GM21529 (cell line): ENCODE measurements around the gene HOXC9.

Experiments
- ATAC-seq: cut with Tn5 transposase; IDR thresholded peaks from one replicate; pipeline ENCODE4 v1.9.1; 2021; ENCODE audit not compliant: unreplicated experiment

HOXC9 gene

DNA sequence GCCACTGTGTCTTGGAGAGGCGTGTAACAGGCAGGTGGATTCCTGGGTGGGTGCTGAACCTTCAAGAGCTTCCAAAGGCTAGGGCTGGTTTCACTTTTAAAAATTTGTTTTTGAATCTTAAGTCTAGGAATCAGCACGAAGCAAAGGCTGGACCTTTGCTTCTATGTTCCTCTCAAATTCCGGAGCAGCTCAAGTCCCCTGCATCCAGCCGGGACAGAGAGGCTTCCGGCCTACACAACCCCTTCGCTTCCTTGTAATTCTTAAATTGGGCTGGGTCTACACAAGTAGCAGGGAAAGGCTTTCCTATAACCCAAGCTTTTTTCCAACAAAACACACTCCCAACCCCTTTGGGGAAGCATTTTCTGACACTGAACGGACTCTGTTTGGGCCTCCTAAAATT lies 37.0 kb upstream of the HOXC9 start:
- no peak for ATAC-seq

DNA sequence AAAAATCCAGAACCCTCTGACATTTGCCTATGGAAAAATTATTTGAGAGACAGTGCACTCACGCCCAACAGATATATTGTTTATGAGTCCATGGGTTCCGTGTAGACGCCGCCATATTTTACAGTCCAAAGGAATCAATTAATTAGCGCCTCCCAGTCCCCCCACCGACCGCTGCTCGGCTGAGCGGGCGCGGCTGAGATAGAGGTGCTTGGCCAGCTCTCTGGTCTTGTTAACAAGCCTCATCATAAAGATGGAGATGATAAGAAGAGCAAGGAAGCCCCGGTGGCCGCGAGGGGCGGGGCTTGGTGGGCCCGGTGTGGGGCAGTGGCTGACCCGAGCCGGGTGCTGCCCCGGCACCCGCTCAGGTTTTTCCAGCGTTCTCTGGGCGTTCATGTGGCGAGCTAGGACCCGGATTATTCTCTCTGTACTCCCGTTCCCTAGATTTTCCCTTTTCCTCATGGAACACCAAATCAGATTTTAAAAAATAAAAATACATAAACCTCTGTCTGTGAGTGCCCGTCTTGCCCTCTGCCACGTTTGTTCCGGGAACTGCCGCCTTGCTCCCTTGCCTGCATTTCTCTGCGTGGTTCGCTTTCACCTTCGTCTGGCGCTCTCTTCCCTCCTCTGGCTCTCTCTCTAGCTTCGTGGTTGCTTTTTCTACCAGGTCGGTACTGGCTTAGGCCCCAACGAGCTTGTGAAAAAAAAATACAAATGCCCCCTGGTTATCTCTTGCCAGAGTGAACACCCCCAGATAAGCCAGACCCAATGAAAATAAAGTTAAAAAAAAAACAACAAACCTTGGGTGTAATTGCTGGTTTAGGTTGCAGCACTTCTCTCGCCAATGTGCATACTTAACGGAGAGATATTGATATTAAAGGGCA lies 36.3 kb upstream of the HOXC9 start:
- ATAC-seq: no peak

DNA sequence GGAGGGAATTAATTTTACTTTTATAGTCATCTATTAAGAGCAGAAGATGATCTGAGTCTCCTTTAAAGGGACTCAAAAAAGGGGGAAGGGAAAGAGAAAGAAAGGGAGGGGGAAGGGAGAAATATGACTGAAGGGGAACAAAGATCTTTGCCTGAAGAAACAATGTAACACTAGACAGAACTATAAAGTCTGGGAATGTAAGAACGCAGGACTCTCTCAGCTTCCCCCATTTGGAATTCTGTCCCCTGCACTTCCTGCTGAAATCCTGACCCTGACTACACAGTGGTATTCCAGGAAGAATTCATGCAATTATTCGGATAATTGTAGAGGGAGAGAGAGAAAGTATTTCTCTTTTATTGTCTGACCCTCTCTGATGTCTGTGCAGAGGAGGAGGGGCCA lies 35.6 kb upstream of the HOXC9 start:
- ATAC-seq: no peak

DNA sequence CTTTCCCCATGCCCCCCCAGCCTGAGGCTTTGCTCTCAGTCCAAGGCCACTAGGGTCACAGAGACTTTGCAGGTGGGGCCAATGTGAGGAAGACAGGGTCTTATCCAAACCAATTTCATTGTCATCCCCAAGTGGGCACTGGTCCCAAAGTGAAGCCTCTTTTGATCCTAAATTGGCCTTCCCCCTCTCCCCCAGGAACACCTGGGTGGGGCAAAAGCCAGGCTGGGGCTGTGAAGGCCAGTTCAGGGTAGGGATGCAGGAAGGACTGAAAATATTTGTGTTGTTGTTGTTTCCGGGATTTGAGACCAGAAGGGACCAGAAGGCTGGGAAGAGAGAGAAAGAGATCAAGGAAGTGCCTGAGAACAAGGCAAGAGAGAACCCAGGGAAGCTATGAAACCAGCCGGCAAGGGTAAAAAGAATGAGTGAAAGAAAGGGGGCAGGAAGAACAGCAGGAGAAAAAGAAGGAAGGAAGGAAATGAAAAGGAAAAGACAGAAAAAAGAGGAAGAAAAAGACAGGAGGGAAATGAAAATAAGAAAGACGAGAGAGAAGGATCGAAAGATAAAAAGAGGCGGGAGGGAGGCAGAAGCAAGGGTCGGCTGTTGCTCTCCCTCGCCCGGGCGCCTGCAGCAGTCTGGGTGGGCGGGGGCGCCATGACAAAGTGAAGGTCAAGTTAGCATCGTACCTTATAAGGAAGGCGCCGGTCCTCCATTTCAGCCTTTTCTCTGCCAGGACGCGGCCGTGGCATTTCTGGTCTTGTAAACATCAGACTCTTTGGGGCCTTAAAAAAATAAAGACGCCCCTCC lies 34.5 kb upstream of the HOXC9 start:
- no peak for ATAC-seq

DNA sequence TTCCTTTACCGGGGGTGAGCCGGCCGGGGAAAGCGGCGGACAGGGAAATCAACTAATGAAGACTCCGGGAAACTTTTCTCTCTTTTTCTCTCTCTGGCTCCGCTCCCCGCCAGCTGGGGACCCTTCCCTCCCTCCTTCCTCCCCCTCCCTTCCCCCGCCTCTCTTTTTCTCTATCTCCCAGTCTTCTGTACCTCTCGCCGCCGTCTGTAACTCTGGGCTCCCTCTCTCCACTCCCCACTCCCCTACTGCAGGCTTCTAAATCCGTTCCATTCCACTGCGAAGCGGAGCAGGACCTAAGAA lies 33.9 kb upstream of the HOXC9 start:
- no peak for ATAC-seq

DNA sequence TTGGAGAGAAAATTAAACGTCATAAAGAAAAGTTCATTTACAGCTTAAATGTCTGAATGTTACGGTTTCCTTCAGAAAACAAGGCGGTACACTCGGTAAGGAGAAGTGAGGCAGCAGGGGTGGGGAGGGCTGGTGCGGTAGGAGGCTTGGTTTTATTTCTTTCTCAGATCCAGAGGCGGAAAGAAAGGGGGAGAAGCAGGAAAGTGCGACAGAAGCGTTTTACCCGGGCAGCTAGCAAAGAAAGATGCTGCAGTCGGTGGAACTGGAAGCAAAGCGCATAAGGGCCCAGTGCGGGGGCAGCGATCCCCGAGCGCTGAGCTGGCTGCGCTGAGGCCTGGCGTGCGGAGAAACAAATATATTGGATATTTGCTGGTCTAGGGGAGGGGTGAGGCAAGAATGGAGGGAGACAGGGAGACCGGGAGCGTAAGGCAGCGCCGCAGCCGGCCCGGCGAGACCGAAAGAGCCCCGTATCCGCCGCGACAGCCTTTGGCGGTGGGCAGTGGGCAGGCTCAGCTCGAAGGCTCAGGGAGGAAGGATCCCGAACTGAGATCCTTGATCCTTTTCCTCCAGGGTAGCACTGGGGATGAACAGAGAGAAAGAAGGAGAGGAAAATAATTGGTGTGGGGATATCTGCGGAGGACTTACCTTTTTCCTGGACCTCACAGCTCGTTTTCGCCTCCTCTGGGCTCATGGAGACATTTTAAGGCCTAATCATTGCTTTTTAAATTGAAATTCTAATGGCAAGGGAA lies 33.4 kb upstream of the HOXC9 start:
- no peak for ATAC-seq

DNA sequence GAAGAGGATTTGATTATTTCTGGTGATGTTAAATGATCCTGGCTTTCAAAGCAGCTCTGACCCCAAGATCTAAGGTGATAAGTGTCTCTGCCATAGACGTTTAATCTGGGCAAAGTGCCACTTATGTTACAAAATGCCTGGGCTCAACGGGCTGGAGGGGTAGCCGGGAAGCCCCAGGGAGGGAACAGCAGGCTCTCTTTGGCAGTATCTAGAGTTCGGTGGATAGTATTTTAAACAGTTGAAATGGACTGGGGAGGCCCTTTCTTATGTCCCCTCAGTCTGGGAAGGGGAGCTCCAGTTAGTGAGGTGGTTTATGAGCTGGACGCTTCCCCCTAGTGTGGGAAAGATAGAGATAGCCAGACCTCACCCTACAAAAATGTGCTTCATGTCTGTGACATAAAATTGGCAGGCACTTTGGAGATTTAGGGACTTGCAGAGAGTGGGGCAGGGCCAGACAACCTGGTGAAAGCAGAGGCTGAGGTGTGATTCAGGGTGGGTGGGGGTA lies 32.5 kb upstream of the HOXC9 start:
- ATAC-seq: no peak

DNA sequence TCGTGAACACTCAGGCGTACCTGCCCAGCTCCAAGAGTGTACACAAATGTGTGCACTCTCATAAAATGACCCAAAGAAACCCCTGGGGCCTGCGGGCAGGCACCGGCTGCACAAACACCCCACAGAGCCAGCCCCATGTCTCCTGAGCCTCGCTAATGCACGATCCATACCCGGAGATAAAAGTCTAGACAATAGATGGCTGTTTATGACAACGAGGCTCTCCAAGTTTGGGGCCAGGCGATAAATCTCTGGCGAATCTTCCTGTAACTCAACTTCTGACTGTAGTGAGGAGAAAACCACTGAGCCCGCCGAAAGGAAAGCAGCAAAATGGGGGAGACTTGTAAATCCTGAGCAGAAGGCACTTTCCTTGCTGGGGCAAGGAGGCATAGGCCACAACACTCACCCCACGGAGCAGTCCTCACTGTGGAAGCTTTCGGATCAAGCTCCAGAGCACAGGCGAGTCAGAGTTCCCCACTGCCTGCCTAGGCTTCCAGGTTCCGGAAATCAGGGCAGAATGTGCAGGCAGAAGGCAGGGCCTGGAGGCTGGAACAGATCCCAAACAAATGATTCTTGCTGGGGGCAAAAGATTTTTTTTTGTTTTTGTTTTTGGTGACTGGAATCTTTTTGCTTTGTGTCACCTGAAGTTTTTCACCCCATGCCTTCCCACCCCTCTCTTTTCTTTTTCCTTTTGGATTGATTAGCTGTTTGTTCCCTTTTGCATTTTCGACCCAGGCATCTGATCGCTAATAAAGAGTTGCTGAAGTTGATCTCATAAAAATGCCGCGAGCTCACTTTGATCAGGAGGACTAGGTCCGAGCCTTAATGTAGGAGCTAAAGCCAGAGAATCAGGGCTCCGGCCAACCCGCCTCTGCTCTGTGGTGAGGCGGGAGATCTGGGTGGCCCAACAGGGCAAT lies 31.5 kb upstream of the HOXC9 start:
- ATAC-seq: no peak

DNA sequence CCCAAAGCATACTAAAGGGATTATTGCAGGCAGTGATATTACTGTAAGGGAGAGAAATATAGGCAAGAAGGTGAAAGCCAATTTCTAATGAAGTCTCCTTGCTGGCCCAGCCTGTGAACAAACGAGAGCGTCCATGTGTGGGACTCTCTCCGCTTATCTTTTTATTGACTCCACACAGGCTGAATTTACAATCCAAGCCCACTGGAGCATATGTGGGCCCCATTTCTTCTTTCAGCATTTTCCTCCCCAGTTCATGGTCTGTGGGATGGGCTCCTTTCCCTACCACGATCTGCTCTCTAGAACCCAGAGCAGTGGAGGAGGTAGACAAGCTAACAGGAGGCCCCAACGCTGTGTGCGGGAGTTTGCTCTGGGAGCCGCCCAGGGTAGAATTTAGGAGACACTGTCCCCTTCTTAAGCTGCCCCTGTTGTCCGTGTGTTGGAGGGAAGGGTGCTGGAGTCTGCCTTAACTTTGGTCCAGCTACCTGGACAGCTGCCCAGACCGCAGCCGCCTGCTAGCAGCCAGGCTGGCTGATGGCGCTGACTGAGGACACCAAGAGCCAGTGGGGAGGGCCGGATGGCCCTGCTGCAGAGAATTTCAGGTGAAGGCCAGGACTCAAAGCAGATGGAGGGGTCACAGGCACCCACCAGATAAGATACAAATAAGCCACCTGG lies 30.2 kb upstream of the HOXC9 start:
- ATAC-seq: no peak

DNA sequence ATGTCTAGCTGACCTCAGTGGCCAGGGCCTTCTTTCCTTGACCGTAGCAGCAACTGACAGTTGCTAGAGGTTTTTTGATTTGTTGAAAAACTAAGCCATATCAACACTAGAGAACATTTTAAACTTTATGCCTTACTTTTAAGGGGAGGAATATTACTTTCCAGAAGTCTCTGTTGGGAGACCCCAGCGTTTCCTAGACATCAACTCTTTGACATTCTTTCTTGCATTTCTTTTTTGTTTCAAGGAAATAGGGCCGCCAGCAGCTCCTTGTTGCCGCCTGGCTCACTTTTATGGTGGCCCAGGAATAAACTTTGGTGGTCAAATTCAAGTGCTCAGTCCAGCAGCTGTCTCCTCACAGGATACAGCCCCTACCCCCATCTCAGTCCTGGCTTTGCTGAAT lies 29.5 kb upstream of the HOXC9 start:
- ATAC-seq: no peak

DNA sequence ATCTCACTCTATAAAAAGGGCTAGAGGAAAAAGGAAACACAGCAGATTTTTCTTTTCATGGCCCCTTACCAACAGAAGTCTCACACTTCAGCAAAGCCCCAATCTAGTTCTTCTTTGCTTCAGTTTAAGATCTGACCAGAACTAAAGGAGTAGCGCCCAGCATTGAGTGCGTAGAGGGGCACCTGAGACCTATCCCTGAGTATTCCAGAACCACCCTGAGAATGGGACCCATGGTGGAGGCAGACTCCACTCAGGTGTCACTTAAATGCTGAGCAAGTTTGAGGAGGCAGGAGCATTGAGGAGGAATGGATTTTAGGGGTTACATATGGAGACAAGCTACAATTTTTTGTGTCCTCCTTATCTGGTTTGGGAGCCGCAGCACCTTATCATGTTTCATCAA lies 28.8 kb upstream of the HOXC9 start:
- no peak for ATAC-seq

DNA sequence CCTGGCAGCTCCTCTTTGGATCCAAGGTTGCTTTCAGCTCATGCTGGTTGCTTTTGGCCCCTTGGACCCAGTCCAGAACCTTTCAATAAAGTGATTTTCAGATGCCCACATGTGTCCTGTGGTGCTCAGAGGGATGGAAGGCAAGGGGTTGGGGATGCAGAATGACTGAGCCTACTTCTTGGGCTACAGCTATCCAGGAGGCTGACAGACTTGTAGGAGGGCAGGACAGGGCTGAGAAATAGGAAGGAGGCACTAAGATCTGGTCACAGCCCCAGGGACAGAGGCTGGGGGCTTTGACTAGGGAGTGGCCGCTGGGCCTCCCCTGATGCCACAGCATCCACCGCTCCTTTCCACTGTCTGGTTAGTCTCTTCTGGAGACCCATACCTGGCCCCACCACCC lies 28.3 kb upstream of the HOXC9 start:
- ATAC-seq: no peak

DNA sequence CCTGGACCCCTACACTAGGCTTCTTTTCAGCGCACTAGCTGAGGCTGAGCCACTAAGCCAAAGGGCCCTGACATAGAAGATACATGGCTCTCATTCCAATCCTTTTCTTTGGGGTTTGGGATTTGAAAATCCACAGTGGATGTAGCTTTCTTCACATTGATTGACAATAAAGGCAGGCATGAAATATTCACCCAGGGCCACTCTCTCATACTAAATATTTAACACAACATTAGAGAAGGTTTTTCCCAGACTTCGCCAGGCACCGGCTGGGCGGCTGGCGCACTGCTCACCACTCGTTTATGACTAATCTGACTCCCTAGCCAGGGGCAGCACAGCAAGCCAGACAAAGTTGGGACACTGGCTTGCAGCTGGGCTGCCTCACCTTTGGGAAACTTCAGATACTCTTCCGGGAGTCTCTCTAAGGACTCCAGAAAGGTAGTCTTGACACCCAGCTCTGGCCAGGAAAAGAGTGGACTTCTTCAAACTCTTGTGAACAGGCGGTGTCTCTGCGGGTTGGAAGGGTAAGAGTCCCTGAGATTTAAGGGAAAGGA lies 27.7 kb upstream of the HOXC9 start:
- no peak for ATAC-seq

DNA sequence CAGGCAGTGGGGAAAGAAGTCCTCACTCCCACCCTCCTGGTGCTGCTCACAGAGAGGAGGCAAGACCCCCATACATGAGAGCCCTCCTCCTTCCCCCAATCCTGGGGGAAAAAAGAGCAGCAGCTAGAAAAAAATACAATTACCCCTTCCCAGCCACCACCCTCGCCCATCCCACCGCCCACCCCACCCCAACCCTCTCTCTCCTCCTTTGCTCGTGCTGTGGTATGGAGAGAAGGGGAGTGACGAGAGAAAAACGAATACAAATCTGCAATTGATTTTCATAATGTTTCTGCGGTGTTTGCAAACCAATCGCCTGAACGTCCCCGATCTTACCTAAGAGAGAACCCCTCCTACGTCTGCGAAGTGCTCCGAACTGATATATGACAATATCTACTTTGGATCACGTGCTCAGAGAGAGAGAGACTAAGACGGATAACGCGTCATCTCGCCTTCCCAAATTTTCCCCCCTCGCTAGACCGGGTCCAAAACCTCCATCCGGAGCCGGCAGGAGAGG lies 27.2 kb upstream of the HOXC9 start, which contains the start of gene HOXC11:
HOXC11 (plus strand) TSS at position 405 of the 514 bp plus-strand sequence. CDS start 116 bp downstream, outside the sequence.
- ATAC-seq: no peak

DNA sequence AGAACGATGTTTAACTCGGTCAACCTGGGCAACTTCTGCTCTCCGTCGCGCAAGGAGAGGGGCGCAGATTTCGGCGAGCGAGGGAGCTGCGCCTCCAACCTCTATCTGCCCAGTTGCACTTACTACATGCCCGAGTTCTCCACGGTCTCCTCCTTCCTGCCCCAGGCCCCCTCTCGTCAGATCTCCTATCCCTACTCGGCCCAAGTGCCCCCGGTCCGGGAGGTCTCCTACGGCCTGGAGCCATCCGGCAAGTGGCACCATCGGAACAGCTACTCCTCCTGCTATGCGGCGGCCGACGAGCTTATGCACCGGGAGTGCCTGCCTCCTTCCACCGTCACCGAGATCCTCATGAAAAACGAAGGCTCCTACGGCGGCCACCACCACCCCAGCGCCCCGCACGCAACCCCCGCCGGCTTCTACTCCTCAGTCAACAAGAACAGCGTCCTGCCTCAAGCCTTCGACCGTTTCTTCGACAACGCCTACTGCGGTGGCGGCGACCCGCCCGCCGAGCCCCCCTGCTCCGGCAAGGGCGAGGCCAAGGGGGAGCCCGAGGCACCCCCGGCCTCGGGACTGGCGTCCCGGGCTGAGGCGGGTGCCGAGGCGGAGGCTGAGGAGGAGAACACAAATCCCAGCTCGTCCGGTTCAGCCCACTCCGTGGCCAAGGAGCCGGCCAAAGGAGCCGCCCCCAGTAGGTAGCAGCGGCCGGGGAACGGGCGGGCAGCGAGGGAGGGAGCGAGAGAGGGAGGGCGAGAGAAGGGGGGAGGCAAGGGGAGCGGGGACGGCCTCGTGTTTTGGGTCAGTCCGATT lies 26.5 kb upstream of the HOXC9 start:
- no peak for ATAC-seq

DNA sequence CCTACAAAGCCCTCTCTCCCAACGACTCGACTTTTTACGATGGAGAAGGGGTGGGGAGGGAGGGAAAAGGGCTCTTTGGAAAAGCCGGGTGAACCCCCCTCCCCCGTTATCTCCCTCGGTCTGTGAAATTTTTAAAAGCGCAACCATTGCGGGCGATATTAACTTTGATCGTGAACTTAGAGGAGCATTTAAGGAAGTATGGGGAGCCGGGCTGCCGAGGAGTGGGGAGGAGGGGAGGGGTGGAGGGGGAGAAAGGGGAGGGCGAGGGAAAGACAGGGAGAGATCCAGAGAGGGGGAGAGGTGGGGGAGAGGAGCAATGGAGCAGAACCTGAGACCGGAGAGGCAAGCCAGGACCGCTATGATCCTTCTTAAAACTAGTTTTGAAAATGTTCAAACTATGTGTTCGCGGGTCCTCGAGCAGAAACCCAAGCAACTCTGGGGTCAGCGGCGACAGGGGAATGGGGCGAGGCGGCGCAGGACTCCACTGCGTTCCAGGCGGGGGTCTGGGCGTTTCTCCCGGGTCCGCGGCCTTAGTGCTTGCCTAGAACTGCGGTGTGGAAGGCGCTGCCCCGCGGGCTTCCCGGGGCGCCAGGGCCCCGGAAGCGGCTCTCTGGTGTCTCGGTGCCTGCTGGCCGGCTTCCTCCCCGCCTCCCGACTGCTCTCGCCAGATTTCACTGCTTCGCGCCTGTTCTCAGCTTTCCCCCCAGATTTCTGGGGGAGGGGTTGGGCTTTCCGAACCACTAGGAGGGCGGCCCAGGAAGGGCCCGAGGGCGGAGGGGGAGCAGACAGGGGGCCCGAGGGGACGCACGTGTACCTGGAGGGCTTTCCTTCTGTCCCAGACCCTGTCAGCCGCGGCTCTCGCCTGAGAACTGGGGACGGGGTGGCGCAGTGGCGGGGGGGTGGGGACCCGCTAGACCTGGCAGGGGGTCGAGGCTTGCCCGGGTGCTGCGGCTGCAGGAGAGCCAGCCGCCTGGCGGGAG lies 25.6 kb upstream of the HOXC9 start, which contains the start of gene HOTAIR:
HOTAIR (minus strand) TSS at position 871 of the 980 bp plus-strand sequence.
- no peak for ATAC-seq

DNA sequence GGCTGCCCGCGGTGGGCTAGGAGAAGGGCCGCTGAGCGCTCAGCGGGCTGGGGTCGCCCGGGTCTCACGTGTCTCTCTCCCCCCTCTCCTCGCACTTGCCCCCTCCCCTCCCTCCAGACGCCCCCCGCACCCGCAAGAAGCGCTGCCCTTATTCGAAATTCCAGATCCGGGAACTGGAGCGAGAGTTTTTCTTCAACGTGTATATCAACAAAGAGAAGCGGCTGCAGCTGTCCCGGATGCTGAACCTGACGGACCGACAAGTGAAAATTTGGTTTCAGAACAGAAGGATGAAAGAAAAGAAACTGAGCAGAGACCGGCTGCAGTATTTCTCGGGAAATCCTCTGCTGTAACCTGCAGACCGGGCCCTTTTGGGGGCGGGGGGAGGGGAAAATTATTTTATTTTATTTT lies 24.9 kb upstream of the HOXC9 start:
- no peak for ATAC-seq
